Measurements from ENCODE around the gene TESK1.

Gene TESK1

DNA sequence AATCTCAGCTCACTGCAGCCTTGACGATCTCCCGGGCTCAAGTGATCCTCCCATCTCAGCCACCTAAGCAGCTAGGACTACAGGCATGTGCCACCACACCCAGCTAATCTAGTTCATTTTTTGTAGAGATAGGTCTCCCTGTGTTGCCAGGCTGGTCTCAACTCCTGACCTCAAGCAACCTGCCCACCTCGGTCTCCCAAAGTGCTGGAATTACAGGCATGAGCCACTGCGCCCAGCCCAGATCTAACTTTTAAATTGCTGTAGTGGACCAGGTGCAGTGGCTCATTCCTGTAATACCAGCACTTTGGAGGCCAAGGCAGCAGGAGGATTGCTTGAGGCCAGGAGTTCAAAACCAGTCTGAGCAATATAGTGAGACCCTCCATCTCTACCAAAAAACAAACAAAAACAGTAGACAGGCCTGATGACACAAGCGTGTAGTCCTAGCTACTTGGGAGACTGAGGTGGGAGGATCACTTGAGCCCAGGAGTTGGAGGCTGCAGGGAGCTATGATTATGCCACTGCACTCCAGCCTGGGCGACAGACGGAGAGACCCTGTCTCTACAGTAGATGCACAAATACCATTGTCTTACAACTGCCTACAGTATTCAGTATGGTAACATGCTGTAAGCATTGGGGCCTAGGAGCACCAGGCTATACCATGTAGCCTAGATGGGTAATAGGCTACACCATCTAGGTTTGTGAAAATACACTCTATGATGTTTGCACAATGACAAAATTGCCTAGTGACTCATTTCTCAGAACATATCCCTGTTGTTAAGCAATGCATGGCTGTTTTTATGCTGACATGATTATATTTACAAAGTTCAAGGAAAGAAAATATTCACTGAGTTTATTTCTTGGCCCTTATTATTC, 47.1 kb downstream of the TESK1 start:
- TF ChIP-seq NFIC (IDR thresholded peaks at IDR 0.05) = no peak
- no peak for TF ChIP-seq ZBTB7A (IDR thresholded peaks at IDR 0.05; ENCODE audit: low read depth)
- TF ChIP-seq EP300 (IDR thresholded peaks at IDR 0.05; ENCODE audit: borderline replicate concordance) = no peak
- TF ChIP-seq CEBPB (IDR thresholded peaks at IDR 0.05) = no peak
- no peak for TF ChIP-seq TCF12 (IDR thresholded peaks at IDR 0.05; ENCODE audit: low read depth)
- no peak for TF ChIP-seq FOXM1 (IDR thresholded peaks at IDR 0.05; ENCODE audit: borderline replicate concordance, low read depth)
- TF ChIP-seq, protein P1, sequence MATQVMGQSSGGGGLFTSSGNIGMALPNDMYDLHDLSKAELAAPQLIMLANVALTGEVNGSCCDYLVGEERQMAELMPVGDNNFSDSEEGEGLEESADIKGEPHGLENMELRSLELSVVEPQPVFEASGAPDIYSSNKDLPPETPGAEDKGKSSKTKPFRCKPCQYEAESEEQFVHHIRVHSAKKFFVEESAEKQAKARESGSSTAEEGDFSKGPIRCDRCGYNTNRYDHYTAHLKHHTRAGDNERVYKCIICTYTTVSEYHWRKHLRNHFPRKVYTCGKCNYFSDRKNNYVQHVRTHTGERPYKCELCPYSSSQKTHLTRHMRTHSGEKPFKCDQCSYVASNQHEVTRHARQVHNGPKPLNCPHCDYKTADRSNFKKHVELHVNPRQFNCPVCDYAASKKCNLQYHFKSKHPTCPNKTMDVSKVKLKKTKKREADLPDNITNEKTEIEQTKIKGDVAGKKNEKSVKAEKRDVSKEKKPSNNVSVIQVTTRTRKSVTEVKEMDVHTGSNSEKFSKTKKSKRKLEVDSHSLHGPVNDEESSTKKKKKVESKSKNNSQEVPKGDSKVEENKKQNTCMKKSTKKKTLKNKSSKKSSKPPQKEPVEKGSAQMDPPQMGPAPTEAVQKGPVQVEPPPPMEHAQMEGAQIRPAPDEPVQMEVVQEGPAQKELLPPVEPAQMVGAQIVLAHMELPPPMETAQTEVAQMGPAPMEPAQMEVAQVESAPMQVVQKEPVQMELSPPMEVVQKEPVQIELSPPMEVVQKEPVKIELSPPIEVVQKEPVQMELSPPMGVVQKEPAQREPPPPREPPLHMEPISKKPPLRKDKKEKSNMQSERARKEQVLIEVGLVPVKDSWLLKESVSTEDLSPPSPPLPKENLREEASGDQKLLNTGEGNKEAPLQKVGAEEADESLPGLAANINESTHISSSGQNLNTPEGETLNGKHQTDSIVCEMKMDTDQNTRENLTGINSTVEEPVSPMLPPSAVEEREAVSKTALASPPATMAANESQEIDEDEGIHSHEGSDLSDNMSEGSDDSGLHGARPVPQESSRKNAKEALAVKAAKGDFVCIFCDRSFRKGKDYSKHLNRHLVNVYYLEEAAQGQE (IDR thresholded peaks at IDR 0.05; ENCODE audit: low read depth) = no peak
- no peak for TF ChIP-seq RAD21 (IDR thresholded peaks at IDR 0.05; ENCODE audit: low read depth)
- TF ChIP-seq CREB1 (IDR thresholded peaks at IDR 0.05; ENCODE audit: low read depth) = no peak
- no peak for TF ChIP-seq EGR1 (IDR thresholded peaks at IDR 0.05)
- no peak for TF ChIP-seq MAX (IDR thresholded peaks at IDR 0.05)
- no peak for TF ChIP-seq TAF1 (IDR thresholded peaks at IDR 0.05; ENCODE audit: low read depth)
- no peak for TF ChIP-seq YY1 (IDR thresholded peaks at IDR 0.05; ENCODE audit: low read depth)
- TF ChIP-seq USF1 (IDR thresholded peaks at IDR 0.05) = no peak
- no peak for TF ChIP-seq TEAD4 (IDR thresholded peaks at IDR 0.05)

DNA sequence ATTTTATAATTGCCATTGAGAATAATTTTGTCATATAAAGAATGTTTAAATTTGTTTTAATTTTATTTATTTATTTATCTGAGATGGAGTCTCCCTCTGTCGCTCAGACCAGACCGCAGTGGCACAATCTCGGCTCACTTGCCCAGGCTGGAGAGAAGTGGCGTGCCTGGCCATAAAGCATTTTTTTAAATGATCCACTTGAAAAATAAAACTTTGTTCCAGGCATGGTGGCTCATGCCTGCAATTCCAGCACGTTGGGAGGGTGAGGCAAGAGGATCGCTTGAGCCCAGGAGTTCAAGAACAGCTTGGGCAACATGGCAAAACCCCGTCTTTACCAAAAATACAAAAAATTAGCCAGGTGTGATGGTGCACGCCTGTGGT, 47.8 kb downstream of the TESK1 start:
- TF ChIP-seq TAF1 (IDR thresholded peaks at IDR 0.05; ENCODE audit: low read depth) = no peak
- no peak for TF ChIP-seq ZBTB7A (IDR thresholded peaks at IDR 0.05; ENCODE audit: low read depth)
- no peak for TF ChIP-seq NFIC (IDR thresholded peaks at IDR 0.05)
- TF ChIP-seq, protein P1 (IDR thresholded peaks at IDR 0.05; ENCODE audit: low read depth) = no peak
- no peak for TF ChIP-seq FOXM1 (IDR thresholded peaks at IDR 0.05; ENCODE audit: borderline replicate concordance, low read depth)
- TF ChIP-seq CEBPB (IDR thresholded peaks at IDR 0.05) = no peak
- no peak for TF ChIP-seq RAD21 (IDR thresholded peaks at IDR 0.05; ENCODE audit: low read depth)
- no peak for TF ChIP-seq TEAD4 (IDR thresholded peaks at IDR 0.05)
- no peak for TF ChIP-seq YY1 (IDR thresholded peaks at IDR 0.05; ENCODE audit: low read depth)
- TF ChIP-seq CREB1 (IDR thresholded peaks at IDR 0.05; ENCODE audit: low read depth) = no peak
- no peak for TF ChIP-seq TCF12 (IDR thresholded peaks at IDR 0.05; ENCODE audit: low read depth)
- TF ChIP-seq EGR1 (IDR thresholded peaks at IDR 0.05) = no peak
- no peak for TF ChIP-seq EP300 (IDR thresholded peaks at IDR 0.05; ENCODE audit: borderline replicate concordance)
- no peak for TF ChIP-seq USF1 (IDR thresholded peaks at IDR 0.05)
- no peak for TF ChIP-seq MAX (IDR thresholded peaks at IDR 0.05)

- TF ChIP-seq ZBTB7A (IDR thresholded peaks at IDR 0.05; ENCODE audit: low read depth) (no peak), FOXM1 (IDR thresholded peaks at IDR 0.05; ENCODE audit: borderline replicate concordance, low read depth) (no peak), NFIC (IDR thresholded peaks at IDR 0.05) (no peak), TAF1 (IDR thresholded peaks at IDR 0.05; ENCODE audit: low read depth) (no peak), TEAD4 (IDR thresholded peaks at IDR 0.05) (no peak), MAX (IDR thresholded peaks at IDR 0.05) (no peak), USF1 (IDR thresholded peaks at IDR 0.05) (no peak), YY1 (IDR thresholded peaks at IDR 0.05; ENCODE audit: low read depth) (no peak), RAD21 (IDR thresholded peaks at IDR 0.05; ENCODE audit: low read depth) (no peak)
Observed at GRCh38 chr9:35653611-35654010, 48.5 kb downstream of the TESK1 start.

DNA sequence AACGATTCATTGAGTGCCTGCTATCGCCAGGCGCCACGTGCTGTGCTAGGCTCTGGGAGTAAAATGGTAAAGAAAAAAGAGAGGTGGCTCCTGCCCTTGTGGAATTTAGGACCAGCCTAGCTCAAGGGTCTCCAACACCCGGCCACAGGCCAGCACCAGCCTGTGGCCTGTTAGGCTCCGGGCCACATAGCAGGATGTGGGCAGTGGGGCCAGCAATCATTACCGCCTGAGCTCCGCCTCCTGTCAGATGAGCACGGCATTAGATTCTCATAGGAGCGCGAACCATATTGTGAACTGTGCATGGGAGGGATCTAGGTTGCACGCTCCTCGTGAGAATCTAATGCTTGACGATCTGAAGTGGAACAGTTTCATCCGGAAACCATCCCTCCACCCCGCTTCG, 51.3 kb downstream of the TESK1 start:
- TF ChIP-seq, protein P1 (IDR thresholded peaks at IDR 0.05; ENCODE audit: low read depth) = no peak
- TF ChIP-seq CREB1 (IDR thresholded peaks at IDR 0.05; ENCODE audit: low read depth) (no peak), TEAD4 (IDR thresholded peaks at IDR 0.05) (no peak), ZBTB7A (IDR thresholded peaks at IDR 0.05; ENCODE audit: low read depth) (no peak), CEBPB (IDR thresholded peaks at IDR 0.05) (no peak), RAD21 (IDR thresholded peaks at IDR 0.05; ENCODE audit: low read depth) (no peak), FOXM1 (IDR thresholded peaks at IDR 0.05; ENCODE audit: borderline replicate concordance, low read depth) (no peak), MAX (IDR thresholded peaks at IDR 0.05) (no peak), NFIC (IDR thresholded peaks at IDR 0.05) (no peak), YY1 (IDR thresholded peaks at IDR 0.05; ENCODE audit: low read depth) (no peak), EP300 (IDR thresholded peaks at IDR 0.05; ENCODE audit: borderline replicate concordance) (no peak), TAF1 (IDR thresholded peaks at IDR 0.05; ENCODE audit: low read depth) (no peak), EGR1 (IDR thresholded peaks at IDR 0.05) (no peak), TCF12 (IDR thresholded peaks at IDR 0.05; ENCODE audit: low read depth) (no peak)
